HG02981 (cell line): ENCODE data around the gene SEC14L1.

ENCODE experiments used
- ATAC-seq: cut with Tn5 transposase; IDR thresholded peaks from one replicate; pipeline ENCODE4 v1.9.1; 2021; ENCODE audit warnings: mild to moderate bottlenecking, moderate library complexity; ENCODE audit not compliant: unreplicated experiment

The SEC14L1 gene

DNA sequence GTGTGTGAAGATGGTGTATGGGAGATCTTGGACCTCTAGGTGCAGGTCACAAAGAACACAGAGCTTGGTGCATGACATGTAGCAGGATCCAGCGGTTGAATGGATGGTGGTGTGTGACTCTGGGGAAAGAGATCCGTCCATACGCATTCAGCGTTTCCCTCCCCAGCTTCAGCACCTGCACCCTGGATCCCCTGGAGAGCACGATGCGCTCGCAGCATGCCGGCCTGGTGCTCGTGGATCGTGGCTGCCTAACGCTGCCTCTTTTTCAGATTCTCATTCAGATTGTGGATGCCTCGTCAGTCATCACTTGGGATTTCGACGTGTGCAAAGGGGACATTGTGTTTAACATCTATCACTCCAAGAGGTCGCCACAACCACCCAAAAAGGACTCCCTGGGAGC, 70.9 kb downstream of the SEC14L1 start:
- no peak for ATAC-seq

- ATAC-seq: peak; percentile 65
These were observed 71.5 kb downstream of the SEC14L1 start for GRCh38 chr17:77212081-77212832.

DNA sequence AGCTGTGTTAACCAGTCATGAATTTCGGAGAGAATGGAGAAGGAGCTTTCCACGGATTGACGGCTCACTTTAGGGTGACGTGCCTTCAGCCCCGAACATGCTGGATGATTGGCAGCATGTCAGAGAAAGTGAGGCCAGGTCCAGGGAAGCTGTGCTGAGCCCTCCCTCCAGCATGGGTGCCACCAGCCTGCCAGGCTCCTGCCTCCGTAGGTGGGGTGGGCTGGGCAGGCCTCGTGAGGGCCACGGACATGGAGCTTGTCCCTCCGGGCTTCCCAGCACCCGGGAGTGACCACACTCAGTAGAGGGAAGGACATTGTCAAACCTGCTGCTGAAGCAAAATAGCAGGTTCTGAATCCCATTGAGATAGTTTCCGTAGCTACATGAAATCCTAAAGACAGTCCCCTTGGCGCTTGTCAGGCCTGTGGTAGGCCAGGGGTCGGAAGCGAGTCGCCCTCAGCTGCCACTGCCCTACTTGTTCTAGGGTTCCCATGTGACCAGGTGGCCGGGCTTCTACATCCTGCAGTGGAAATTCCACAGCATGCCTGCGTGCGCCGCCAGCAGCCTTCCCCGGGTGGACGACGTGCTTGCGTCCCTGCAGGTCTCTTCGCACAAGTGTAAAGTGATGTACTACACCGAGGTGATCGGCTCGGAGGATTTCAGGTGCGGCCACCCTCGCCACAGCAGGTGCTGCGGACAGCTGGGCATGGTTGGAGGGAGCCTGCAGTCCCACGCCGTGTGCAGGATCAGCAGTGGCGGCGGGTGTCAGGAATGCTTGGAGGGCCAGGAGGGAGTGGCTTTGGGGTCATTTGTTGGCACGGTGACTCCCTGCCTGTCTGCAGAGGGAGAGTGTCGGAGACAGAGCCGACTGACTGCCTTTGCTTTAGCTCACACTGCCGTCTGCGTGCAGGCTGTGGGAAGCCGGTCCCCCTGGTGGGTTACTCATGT, 72.3 kb downstream of the SEC14L1 start:
- ATAC-seq: no peak

GRCh38 chr17:77213778-77214132, 73.0 kb downstream of the SEC14L1 start:
- no peak for ATAC-seq

- ATAC-seq: no peak
These were observed 73.6 kb downstream of the SEC14L1 start for GRCh38 chr17:77214328-77214727.

GRCh38 chr17:77214743-77215142, 74.0 kb downstream of the SEC14L1 start:
- no peak for ATAC-seq

DNA sequence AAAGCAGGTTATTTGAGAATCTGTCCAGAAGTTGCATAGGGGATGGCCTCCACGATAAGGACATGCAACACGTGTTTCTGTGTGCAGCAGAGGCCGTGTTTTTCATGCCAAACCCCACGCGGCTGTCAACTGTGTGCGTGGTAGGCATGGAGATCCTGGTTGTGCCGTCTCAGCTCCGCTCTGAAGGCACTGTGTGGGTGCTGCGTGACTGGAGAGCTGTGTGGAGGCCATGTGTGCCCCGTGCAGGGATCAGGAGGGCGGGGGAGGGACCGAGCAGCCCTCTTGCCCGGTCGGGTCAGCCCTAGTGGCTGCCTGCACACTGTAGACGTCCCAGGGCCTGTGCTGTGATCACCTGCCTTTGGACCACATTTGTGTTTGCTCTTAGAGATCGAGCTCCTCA, 74.5 kb downstream of the SEC14L1 start:
- ATAC-seq: no peak

GRCh38 chr17:77216486-77216885, 75.7 kb downstream of the SEC14L1 start:
- ATAC-seq: no peak

DNA sequence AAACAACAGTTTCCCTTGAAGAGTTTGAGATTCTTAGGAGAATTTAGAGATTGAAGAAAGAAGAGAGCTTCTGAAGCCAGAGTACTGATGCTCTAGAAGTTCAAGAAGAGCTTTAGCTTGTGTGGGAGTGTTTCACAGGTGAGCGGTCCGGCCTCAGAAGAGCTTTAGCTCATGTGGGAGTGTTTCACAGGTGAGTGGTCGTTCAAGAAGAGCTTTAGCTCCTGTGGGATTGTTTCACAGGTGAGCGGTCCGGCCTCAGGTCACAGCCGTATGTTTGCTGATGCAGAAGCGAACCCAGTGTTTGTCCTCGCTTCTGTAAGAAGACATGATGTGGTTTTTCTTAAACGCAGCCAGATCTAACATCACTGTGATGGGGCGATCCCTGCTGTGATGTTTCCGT, 76.4 kb downstream of the SEC14L1 start:
- no peak for ATAC-seq

GRCh38 chr17:77217566-77217965, 76.8 kb downstream of the SEC14L1 start:
- no peak for ATAC-seq

- ATAC-seq: no peak
These were observed 78.1 kb downstream of the SEC14L1 start for GRCh38 chr17:77218902-77219301.

DNA sequence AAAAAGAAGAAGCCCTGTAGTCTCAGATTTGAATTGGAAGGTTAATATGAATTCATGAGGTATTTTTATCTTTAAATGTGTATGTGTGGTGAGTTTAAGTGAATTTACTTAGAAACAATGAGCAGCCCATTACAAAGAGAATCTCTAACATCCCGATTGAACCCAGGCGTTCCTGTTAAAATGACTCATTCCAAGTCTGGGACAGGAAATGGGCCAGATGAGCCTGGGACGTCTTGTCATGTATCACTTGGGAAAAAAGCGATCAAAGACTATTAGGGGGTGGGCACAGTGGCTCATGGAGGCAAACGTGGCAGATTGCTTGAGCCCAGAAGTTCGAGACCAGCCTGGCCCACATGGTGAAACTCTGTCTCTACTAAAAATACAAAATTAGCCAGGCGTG, 81.6 kb downstream of the SEC14L1 start:
- no peak for ATAC-seq

- ATAC-seq: no peak
These were observed 83.1 kb downstream of the SEC14L1 start for GRCh38 chr17:77223642-77224420.

DNA sequence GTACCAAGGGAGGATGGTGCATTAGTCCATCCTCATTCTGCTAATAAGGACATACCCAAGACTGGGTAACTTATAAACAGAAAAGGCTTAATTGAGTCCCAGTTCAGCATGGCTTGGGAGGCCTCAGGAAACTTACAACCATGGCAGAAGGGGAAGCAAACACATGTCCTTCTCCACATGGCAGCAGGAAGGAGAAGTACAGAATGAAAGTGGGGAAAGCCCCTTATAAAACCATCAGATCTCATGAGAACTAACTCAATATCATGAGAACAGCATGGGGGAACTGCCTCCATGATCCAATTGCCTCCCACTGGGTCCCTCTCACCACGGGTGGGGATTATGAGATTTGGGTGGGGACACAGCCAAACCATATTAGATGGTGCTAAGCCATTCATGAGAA, 84.5 kb downstream of the SEC14L1 start:
- ATAC-seq: no peak

GRCh38 chr17:77227461-77228240, 86.9 kb downstream of the SEC14L1 start:
- ATAC-seq: no peak

- ATAC-seq: no peak
These were observed 87.5 kb downstream of the SEC14L1 start for GRCh38 chr17:77228241-77228752.

DNA sequence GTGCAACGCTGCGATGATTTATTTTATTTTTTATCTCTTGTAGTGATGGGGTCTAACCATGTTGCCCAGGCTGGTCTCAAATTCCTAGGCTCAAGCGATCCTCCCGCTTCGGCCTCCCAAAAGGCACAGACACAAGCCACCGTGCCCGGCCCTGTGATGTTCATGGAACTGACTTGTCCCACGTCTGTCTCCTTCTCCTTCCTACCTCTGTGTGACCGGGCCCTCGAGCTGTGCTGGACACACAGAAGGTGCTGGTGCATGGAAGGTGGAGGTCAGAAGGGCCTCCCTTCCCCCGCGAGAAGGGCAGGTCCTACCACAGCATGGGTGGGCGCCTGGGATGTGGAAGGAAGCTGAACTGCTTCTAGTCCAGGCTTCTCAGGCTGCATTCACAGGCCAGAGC, 88.0 kb downstream of the SEC14L1 start:
- no peak for ATAC-seq

DNA sequence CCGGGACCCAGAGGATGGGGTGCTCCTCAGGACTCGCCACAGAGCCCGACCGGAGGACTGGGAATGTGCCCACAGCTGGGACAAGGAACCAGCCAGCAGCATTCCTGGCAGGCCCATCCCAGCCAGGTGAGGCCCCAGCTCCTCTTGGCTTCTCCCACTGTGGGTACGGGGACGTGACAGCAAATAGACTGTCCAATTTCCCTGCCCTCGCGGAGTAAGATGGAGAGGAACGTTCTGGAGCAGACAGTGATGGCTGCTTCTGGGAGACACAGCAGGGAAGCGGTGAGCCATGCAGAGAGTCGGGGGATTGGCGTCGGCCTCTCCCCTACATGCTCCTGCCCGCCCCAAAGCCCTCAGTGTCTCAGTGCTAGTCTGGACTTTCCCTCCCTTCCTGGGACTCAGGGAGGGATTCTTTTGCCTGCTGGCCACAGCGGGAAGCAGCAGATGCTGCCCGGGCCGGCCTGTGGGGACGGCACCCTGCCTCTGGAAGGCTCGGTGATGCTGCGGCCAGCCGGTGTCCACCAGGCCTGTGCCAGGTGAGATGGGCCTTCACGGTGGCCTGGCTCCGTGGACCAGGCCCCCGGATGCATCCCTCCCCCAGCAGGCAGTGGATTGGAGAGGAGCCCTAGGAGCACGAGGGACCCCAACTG, 89.1 kb downstream of the SEC14L1 start:
- ATAC-seq: no peak

GRCh38 chr17:77230436-77230830, 89.7 kb downstream of the SEC14L1 start:
- no peak for ATAC-seq
